Measurements from ENCODE around the gene TMEM221.

DNA sequence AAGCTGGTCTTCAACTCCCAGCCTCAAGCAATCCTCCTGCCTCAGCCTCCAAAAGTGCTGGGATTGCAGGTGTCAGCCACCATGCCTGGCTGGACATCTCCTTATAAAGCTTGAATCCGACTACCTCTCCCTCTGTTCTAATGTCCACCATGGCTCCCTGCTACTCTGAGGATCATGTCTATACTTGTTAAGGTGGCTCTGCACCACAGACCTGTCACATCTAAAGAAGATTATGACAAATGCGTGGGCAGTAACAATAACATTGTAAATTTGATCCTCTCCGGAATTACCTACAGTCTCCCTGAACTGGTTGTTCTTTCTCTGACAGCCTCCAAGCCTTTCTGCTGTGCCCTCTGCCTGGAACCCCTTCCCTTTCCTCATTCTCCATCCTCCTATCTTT lies 10.5 kb upstream of the TMEM221 start:
- TF ChIP-seq YY1 (IDR thresholded peaks at IDR 0.05; ENCODE audit: insufficient read depth, insufficient read length): no peak
- no peak for TF ChIP-seq ZNF274 (IDR thresholded peaks at IDR 0.05; ENCODE audit: low read depth, low read length)
- TF ChIP-seq SUZ12 (IDR thresholded peaks at IDR 0.05; ENCODE audit: extremely low read depth, insufficient read depth, insufficient read length): no peak
